ENCODE data around the gene VEGFB. TPM values are rescaled to one million over a fixed set of nuclear protein-coding genes. Genes with fewer than 3 reads are reported as not detected.

VEGFB gene
- total RNA-seq, 2 experiments from 2014 or later: 78.9 to 82.1 TPM

- H3K27ac Mint-ChIP-seq: no peak overlapping the region
- POLR2A ChIA-PET: interaction anchor here (1.5 to 2.8 kb wide), 2 partner anchors 7 to 10 kb away, joined by 5 to 15 read pairs; no protein-coding TSS in a partner anchor
- CTCF ChIA-PET: interaction anchor here (0.6 to 1.8 kb wide), 4 partner anchors 8 to 86 kb away, joined by 3 to 9 read pairs (median 3); partner anchors contain the start of genes FERMT3, NUDT22 and TRPT1
- H3K36me3 Mint-ChIP-seq: peaks cover 35% of the 10 kb centered on the region
- peaks cover 19% of the 10 kb centered on the region for H3K4me1 Mint-ChIP-seq (ENCODE audit: low read depth)
- no peaks in the 10 kb centered on the region for H3K9me3 Mint-ChIP-seq
- intact Hi-C loops (cut with micrococcal nuclease): no loop called here
- no peak overlapping the region for H3K4me3 Mint-ChIP-seq
- DNase-seq: no peak
- H3K27me3 Mint-ChIP-seq: no peaks in the 10 kb centered on the region
These were observed 17.5 kb upstream of the VEGFB start for GRCh38 chr11:64216879-64217278.

- H3K27me3 Mint-ChIP-seq: no peaks in the 10 kb centered on the region
- no peak for DNase-seq
- CTCF ChIA-PET: no interaction called here
These were observed 15.6 kb upstream of the VEGFB start for GRCh38 chr11:64218628-64219353.

GRCh38 chr11:64219354-64219684, 15.1 kb upstream of the VEGFB start:
- POLR2A ChIA-PET: no interaction called here
- no peak overlapping the region for H3K27ac Mint-ChIP-seq

More at GRCh38 chr11:64218628-64219353, 15.6 kb upstream of the VEGFB start:
- POLR2A ChIA-PET: interaction anchor here (0.6 kb wide), 1 partner anchor 897 kb away, joined by 3 read pairs; no protein-coding TSS in a partner anchor
- Mint-ChIP-seq H3K4me1 (ENCODE audit: low read depth) (peaks cover 11% of the 10 kb centered on the region), H3K36me3 (peaks cover 27% of the 10 kb centered on the region), H3K27ac (no peak overlapping the region), H3K9me3 (no peaks in the 10 kb centered on the region), H3K4me3 (no peak overlapping the region)
- intact Hi-C loops (cut with micrococcal nuclease): no loop called here

GRCh38 chr11:64219755-64220154, 14.6 kb upstream of the VEGFB start:
- Mint-ChIP-seq H3K27me3 (no peaks in the 10 kb centered on the region), H3K9me3 (no peaks in the 10 kb centered on the region), H3K4me1 (ENCODE audit: low read depth) (peaks cover 10% of the 10 kb centered on the region), H3K27ac (no peak overlapping the region), H3K36me3 (peaks cover 20% of the 10 kb centered on the region), H3K4me3 (no peak overlapping the region)
- ChIA-PET CTCF (no interaction called here), POLR2A (no interaction called here)
- DNase-seq: no peak
- intact Hi-C loops (cut with micrococcal nuclease): no loop called here

More at GRCh38 chr11:64219354-64219684, 15.1 kb upstream of the VEGFB start:
- DNase-seq: no peak
- H3K27me3 Mint-ChIP-seq: no peaks in the 10 kb centered on the region
- H3K4me3 Mint-ChIP-seq: no peak overlapping the region
- CTCF ChIA-PET: no interaction called here
- H3K36me3 Mint-ChIP-seq: peaks cover 22% of the 10 kb centered on the region
- no peaks in the 10 kb centered on the region for H3K9me3 Mint-ChIP-seq
- peaks cover 12% of the 10 kb centered on the region for H3K4me1 Mint-ChIP-seq (ENCODE audit: low read depth)
- intact Hi-C loops (cut with micrococcal nuclease): no loop called here

GRCh38 chr11:64220271-64220670, 14.1 kb upstream of the VEGFB start:
- ChIA-PET POLR2A (interaction anchor here (0.6 kb wide), 1 partner anchor 30 kb away, joined by 3 read pairs; no protein-coding TSS in a partner anchor), CTCF (no interaction called here)
- no peak for DNase-seq
- H3K36me3 Mint-ChIP-seq: peaks cover 15% of the 10 kb centered on the region
- no peak overlapping the region for H3K4me3 Mint-ChIP-seq
- no peak overlapping the region for H3K27ac Mint-ChIP-seq
- H3K4me1 Mint-ChIP-seq (ENCODE audit: low read depth): peaks cover 8% of the 10 kb centered on the region
- H3K9me3 Mint-ChIP-seq: no peaks in the 10 kb centered on the region
- no peaks in the 10 kb centered on the region for H3K27me3 Mint-ChIP-seq
- intact Hi-C loops (cut with micrococcal nuclease): no loop called here

- Mint-ChIP-seq H3K27ac (no peak overlapping the region), H3K4me3 (no peak overlapping the region), H3K27me3 (no peaks in the 10 kb centered on the region), H3K36me3 (peaks cover 14% of the 10 kb centered on the region), H3K9me3 (no peaks in the 10 kb centered on the region), H3K4me1 (ENCODE audit: low read depth) (peaks cover 9% of the 10 kb centered on the region)
- intact Hi-C loops (cut with micrococcal nuclease): no loop called here
- no peak for DNase-seq
- ChIA-PET CTCF (no interaction called here), POLR2A (interaction anchor here (0.6 kb wide), 1 partner anchor 30 kb away, joined by 3 read pairs; no protein-coding TSS in a partner anchor)
These were observed 13.6 kb upstream of the VEGFB start for GRCh38 chr11:64220798-64221197.

- H3K27ac Mint-ChIP-seq: no peak overlapping the region
These were observed 11.8 kb upstream of the VEGFB start for GRCh38 chr11:64222651-64223000.

GRCh38 chr11:64223001-64223651, 11.3 kb upstream of the VEGFB start:
- Mint-ChIP-seq H3K9me3 (no peaks in the 10 kb centered on the region), H3K4me3 (no peak overlapping the region)

More at GRCh38 chr11:64222651-64223000, 11.8 kb upstream of the VEGFB start:
- no peaks in the 10 kb centered on the region for H3K27me3 Mint-ChIP-seq
- H3K4me1 Mint-ChIP-seq (ENCODE audit: low read depth): peaks cover 15% of the 10 kb centered on the region
- intact Hi-C loops (cut with micrococcal nuclease): no loop called here
- DNase-seq: no peak
- H3K4me3 Mint-ChIP-seq: no peak overlapping the region
- POLR2A ChIA-PET: interaction anchor here (0.5 to 5.4 kb wide), 4 partner anchors 14 to 41 kb away, joined by 3 to 66 read pairs (median 5); partner anchors contain the start of gene FERMT3
- CTCF ChIA-PET: interaction anchor here (5.2 kb wide), 1 partner anchor 16 kb away, joined by 38 read pairs; the partner anchor contains the start of gene FERMT3
- H3K9me3 Mint-ChIP-seq: no peaks in the 10 kb centered on the region
- peaks cover 16% of the 10 kb centered on the region for H3K36me3 Mint-ChIP-seq

GRCh38 chr11:64224151-64224890, 10.1 kb upstream of the VEGFB start:
- CTCF ChIA-PET: interaction anchor here (0.6 to 5.2 kb wide), 4 partner anchors 8 to 107 kb away, joined by 3 to 38 read pairs (median 4); partner anchors contain the start of gene FERMT3
- no peaks in the 10 kb centered on the region for H3K27me3 Mint-ChIP-seq
- no peaks in the 10 kb centered on the region for H3K9me3 Mint-ChIP-seq
- H3K36me3 Mint-ChIP-seq: peaks cover 8% of the 10 kb centered on the region
- POLR2A ChIA-PET: interaction anchor here (0.6 to 5.4 kb wide), 7 partner anchors 9 to 1452 kb away, joined by 3 to 66 read pairs (median 3); partner anchors contain the start of gene FERMT3
- H3K27ac Mint-ChIP-seq: peak overlapping the region; percentile 49
- H3K4me1 Mint-ChIP-seq (ENCODE audit: low read depth): peaks cover 21% of the 10 kb centered on the region
- H3K4me3 Mint-ChIP-seq: peak overlapping the region; percentile 88
- DNase-seq: no peak
- intact Hi-C loops (cut with micrococcal nuclease): no loop called here

More at GRCh38 chr11:64223001-64223651, 11.3 kb upstream of the VEGFB start:
- H3K4me1 Mint-ChIP-seq (ENCODE audit: low read depth): peaks cover 18% of the 10 kb centered on the region
- no peak overlapping the region for H3K27ac Mint-ChIP-seq
- ChIA-PET CTCF (interaction anchor here (5.2 kb wide), 1 partner anchor 16 kb away, joined by 38 read pairs; the partner anchor contains the start of gene FERMT3), POLR2A (interaction anchor here (0.5 to 5.4 kb wide), 7 partner anchors 8 to 42 kb away, joined by 3 to 66 read pairs (median 4); partner anchors contain the start of gene FERMT3)
- intact Hi-C loops (cut with micrococcal nuclease): no loop called here
- peaks cover 16% of the 10 kb centered on the region for H3K36me3 Mint-ChIP-seq
- no peak for DNase-seq
- no peaks in the 10 kb centered on the region for H3K27me3 Mint-ChIP-seq

GRCh38 chr11:64224891-64225607, 9.3 kb upstream of the VEGFB start:
- peak overlapping the region; percentile 88 for H3K4me3 Mint-ChIP-seq
- peaks cover 7% of the 10 kb centered on the region for H3K36me3 Mint-ChIP-seq
- H3K9me3 Mint-ChIP-seq: no peaks in the 10 kb centered on the region
- intact Hi-C loops (cut with micrococcal nuclease): no loop called here
- peaks cover 27% of the 10 kb centered on the region for H3K4me1 Mint-ChIP-seq (ENCODE audit: low read depth)
- DNase-seq: no peak
- ChIA-PET POLR2A (interaction anchor here (0.9 to 5.4 kb wide), 7 partner anchors 10 to 92 kb away, joined by 3 to 66 read pairs (median 6); partner anchors contain the start of genes FERMT3, PRDX5 and TRMT112), CTCF (interaction anchor here (0.6 to 5.2 kb wide), 5 partner anchors 8 to 107 kb away, joined by 3 to 38 read pairs (median 3); partner anchors contain the start of genes FERMT3 and PRDX5)
- no peaks in the 10 kb centered on the region for H3K27me3 Mint-ChIP-seq
- H3K27ac Mint-ChIP-seq: peak overlapping the region; percentile 83
